Ishikawa (cell line): ENCODE results near the gene COL15A1.

Source experiments
- CEBPB ChIP-seq: IDR thresholded peaks from 2 replicates; pipeline ENCODE4 v1.6.1; 2012
- CREB1 ChIP-seq: IDR thresholded peaks from 2 replicates; pipeline ENCODE4 v1.6.1; 2012; ENCODE audit warnings: low read depth
- EGR1 ChIP-seq: IDR thresholded peaks from 2 replicates; pipeline ENCODE4 v1.6.1; 2012
- EP300 ChIP-seq: IDR thresholded peaks from 2 replicates; pipeline ENCODE4 v1.6.1; 2012; ENCODE audit warnings: borderline replicate concordance
- TCF12 ChIP-seq: IDR thresholded peaks from 2 replicates; pipeline ENCODE4 v1.6.1; 2012; ENCODE audit warnings: low read depth
- YY1 ChIP-seq: IDR thresholded peaks from 2 replicates; pipeline ENCODE4 v1.6.1; 2012; ENCODE audit warnings: low read depth
- TF ChIP-seq, protein P1 (sequence below): IDR thresholded peaks from 2 replicates; pipeline ENCODE4 v1.6.1; 2012
- TF ChIP-seq, protein P2 (sequence below): IDR thresholded peaks from 2 replicates; pipeline ENCODE4 v1.6.1; 2012; ENCODE audit warnings: low read depth, mild to moderate bottlenecking

DNA sequence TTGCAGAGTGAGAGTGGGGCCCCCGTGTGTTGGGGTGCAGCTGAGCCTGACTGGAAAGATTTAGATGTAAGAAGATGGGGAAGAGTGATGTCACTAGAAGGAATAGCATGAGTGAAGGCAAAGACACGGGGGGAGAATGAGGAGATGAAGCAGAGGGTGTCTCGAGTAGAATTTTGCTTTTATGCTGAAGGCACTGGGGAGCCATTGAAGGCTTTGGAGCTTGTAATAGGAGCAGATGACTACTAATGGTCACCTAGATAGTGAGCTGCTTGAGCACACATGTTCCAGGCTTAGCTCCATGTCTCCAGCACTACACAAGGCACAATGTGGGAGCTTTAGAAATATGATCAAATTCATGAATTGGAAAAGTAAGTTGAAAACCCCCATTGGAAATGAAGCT is 32.1 kb downstream of the COL15A1 start:
- TF ChIP-seq EP300 (no peak), CEBPB (no peak), EGR1 (no peak), CREB1 (no peak), TCF12 (no peak), YY1 (no peak)
- TF ChIP-seq, protein P1, sequence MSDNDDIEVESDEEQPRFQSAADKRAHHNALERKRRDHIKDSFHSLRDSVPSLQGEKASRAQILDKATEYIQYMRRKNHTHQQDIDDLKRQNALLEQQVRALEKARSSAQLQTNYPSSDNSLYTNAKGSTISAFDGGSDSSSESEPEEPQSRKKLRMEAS, result no peak
- TF ChIP-seq, protein P2, sequence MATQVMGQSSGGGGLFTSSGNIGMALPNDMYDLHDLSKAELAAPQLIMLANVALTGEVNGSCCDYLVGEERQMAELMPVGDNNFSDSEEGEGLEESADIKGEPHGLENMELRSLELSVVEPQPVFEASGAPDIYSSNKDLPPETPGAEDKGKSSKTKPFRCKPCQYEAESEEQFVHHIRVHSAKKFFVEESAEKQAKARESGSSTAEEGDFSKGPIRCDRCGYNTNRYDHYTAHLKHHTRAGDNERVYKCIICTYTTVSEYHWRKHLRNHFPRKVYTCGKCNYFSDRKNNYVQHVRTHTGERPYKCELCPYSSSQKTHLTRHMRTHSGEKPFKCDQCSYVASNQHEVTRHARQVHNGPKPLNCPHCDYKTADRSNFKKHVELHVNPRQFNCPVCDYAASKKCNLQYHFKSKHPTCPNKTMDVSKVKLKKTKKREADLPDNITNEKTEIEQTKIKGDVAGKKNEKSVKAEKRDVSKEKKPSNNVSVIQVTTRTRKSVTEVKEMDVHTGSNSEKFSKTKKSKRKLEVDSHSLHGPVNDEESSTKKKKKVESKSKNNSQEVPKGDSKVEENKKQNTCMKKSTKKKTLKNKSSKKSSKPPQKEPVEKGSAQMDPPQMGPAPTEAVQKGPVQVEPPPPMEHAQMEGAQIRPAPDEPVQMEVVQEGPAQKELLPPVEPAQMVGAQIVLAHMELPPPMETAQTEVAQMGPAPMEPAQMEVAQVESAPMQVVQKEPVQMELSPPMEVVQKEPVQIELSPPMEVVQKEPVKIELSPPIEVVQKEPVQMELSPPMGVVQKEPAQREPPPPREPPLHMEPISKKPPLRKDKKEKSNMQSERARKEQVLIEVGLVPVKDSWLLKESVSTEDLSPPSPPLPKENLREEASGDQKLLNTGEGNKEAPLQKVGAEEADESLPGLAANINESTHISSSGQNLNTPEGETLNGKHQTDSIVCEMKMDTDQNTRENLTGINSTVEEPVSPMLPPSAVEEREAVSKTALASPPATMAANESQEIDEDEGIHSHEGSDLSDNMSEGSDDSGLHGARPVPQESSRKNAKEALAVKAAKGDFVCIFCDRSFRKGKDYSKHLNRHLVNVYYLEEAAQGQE, result no peak
